Measurements from ENCODE around the gene PRKG1. TPM values are rescaled to one million over a fixed set of nuclear protein-coding genes. Genes with fewer than 3 reads are reported as not detected.
"Not testable (repeated sequence)": the region's sequence is repeated elsewhere in the genome, so short reads cannot be mapped to it uniquely, and the experiment has no call there.

The PRKG1 gene
- total RNA-seq, 1 experiment from 2014 or later, result 16.5 TPM

GRCh38 chr10:51389415-51390321 lies 315.4 kb downstream of the PRKG1 start:
- Mint-ChIP-seq H3K27ac (no peak overlapping the region), H3K4me3 (no peak overlapping the region), H3K4me1 (peaks cover 2% of the 10 kb centered on the region; the same call in 1 of the 2 replicates), H3K27me3 (ENCODE audit: low read depth) (no peaks in the 10 kb centered on the region), H3K36me3 (peaks cover 5% of the 10 kb centered on the region; the same call in 1 of the 2 replicates), H3K9me3 (0 out of 2 replicates have a peak, but pooled peaks cover 4% of the 10 kb centered on the region)
- ATAC-seq, result peak; percentile 92
- ChIA-PET CTCF (interaction anchor here (0.5 to 2.5 kb wide), 40 partner anchors 8 to 1473 kb away, joined by 3 to 19 read pairs (median 4); no protein-coding TSS in a partner anchor), POLR2A (no interaction called here)
- peak; percentile 75 for DNase-seq (ENCODE audit: low spot score)
- peak; percentile 92 for TF ChIP-seq CTCF (IDR thresholded peaks at IDR 0.05)
- no peak for TF ChIP-seq ELF4 (CRISPR knock-in tag; IDR thresholded peaks at IDR 0.05; ENCODE audit: low read depth)

GRCh38 chr10:51393006-51393405 lies 318.7 kb downstream of the PRKG1 start:
- H3K27me3 Mint-ChIP-seq (ENCODE audit: low read depth); DNase-seq (ENCODE audit: low spot score); H3K36me3 Mint-ChIP-seq; H3K9me3 Mint-ChIP-seq; H3K4me1 Mint-ChIP-seq; POLR2A ChIA-PET; CTCF ChIA-PET; H3K4me3 Mint-ChIP-seq; ATAC-seq; H3K27ac Mint-ChIP-seq: not testable (repeated sequence)

- peaks cover 5% of the 10 kb centered on the region; the same call in 1 of the 2 replicates for H3K36me3 Mint-ChIP-seq
- ChIA-PET POLR2A (no interaction called here), CTCF (no interaction called here)
- DNase-seq (ENCODE audit: low spot score) (no peak), ATAC-seq (no peak)
- H3K4me1 Mint-ChIP-seq, result peaks cover 5% of the 10 kb centered on the region; the same call in 1 of the 2 replicates
- no peaks in the 10 kb centered on the region; the same call in 1 of the 2 replicates for H3K27me3 Mint-ChIP-seq (ENCODE audit: low read depth)
- H3K9me3 Mint-ChIP-seq, result 0 out of 2 replicates have a peak, but pooled peaks cover 4% of the 10 kb centered on the region
- no peak overlapping the region for H3K27ac Mint-ChIP-seq
- H3K4me3 Mint-ChIP-seq, result no peak overlapping the region
- no peak for TF ChIP-seq EMX1 (CRISPR knock-in tag; IDR thresholded peaks at IDR 0.05)
- TF ChIP-seq MLX (CRISPR knock-in tag; IDR thresholded peaks at IDR 0.05), result no peak
- TF ChIP-seq USF1 (CRISPR knock-in tag; IDR thresholded peaks at IDR 0.05), result no peak
- no peak for TF ChIP-seq RORB (CRISPR knock-in tag; IDR thresholded peaks at IDR 0.05)
- TF ChIP-seq TCF7 (CRISPR knock-in tag; IDR thresholded peaks at IDR 0.05; ENCODE audit: low read depth), result no peak
- TF ChIP-seq USF2 (CRISPR knock-in tag; IDR thresholded peaks at IDR 0.05), result no peak
- no peak for TF ChIP-seq E2F5 (CRISPR knock-in tag; IDR thresholded peaks at IDR 0.05)
- TF ChIP-seq ELF4 (CRISPR knock-in tag; IDR thresholded peaks at IDR 0.05; ENCODE audit: low read depth), result no peak
- TF ChIP-seq ATF6 (CRISPR knock-in tag; IDR thresholded peaks at IDR 0.05), result no peak
- no peak for TF ChIP-seq HMGA2 (CRISPR knock-in tag; IDR thresholded peaks at IDR 0.05)
- no peak for TF ChIP-seq CREM (CRISPR knock-in tag; IDR thresholded peaks at IDR 0.05)
- TF ChIP-seq TEAD1 (CRISPR knock-in tag; IDR thresholded peaks at IDR 0.05), result no peak
- TF ChIP-seq KAT7 (CRISPR knock-in tag; IDR thresholded peaks at IDR 0.05; ENCODE audit: borderline replicate concordance), result no peak
- no peak for TF ChIP-seq SOX15 (CRISPR knock-in tag; IDR thresholded peaks at IDR 0.05)
- no peak for TF ChIP-seq NFATC4 (CRISPR knock-in tag; IDR thresholded peaks at IDR 0.05)
- TF ChIP-seq ATF3 (CRISPR knock-in tag; conservative IDR thresholded peaks at IDR 0.05), result no peak
- no peak for TF ChIP-seq STAT6 (CRISPR knock-in tag; conservative IDR thresholded peaks at IDR 0.05; ENCODE audit: low read depth)
These were observed 319.8 kb downstream of the PRKG1 start for GRCh38 chr10:51394039-51394438.

Measured in WTC11 (cell line).